Neural cell (in vitro differentiated cells): ENCODE results near the gene CACNA1C.

Source experiments
- EP300 ChIP-seq: fragments of 450-650 bp; conservative IDR thresholded peaks from 2 replicates; pipeline ENCODE4 v1.6.1; 2014; ENCODE audit warnings: antibody characterized with exemption, mild to moderate bottlenecking, moderate library complexity; ENCODE audit not compliant: poor library complexity, severe bottlenecking
- EZH2 ChIP-seq: fragments of 200-600, 300-800 bp; shearing (Covaris generic), sonication (generic); IDR thresholded peaks from 2 replicates; pipeline ENCODE4 v1.6.1; 2014; ENCODE audit warnings: antibody characterized with exemption, low read length, borderline replicate concordance, mild to moderate bottlenecking; ENCODE audit not compliant: insufficient read depth, poor library complexity, severe bottlenecking
- RAD21 ChIP-seq: fragments of 450-650 bp; conservative IDR thresholded peaks from 2 replicates; pipeline ENCODE4 v1.6.1; 2014; ENCODE audit warnings: antibody characterized with exemption, mild to moderate bottlenecking, moderate library complexity
- TAF1 ChIP-seq: IDR thresholded peaks from 2 replicates; pipeline ENCODE4 v1.6.1; 2012; ENCODE audit warnings: low read depth

DNA sequence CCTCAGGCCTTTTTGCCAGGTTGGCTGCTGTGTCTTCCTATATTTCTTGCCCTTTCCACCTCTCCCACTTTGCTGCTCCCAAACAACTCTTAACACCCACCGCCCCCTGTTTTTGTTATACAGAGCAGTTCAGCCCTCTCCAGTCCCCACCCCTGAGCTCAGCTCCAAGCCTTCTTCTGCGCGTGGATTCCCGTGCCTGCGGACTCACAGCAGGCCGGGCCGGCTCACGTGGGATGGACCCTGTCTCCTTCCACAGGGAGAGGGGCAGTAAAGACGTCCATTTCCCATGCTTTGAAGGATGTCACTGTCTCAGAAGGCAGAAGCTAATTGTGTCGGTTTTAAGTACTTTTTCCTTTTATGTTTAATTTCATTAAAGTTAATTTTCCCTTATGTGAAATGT, 139.4 kb downstream of the CACNA1C start:
- TF ChIP-seq EZH2 (no peak), TAF1 (no peak), RAD21 (no peak), EP300 (no peak)
